H9 (cell line): ENCODE data around the gene IGFBP3. TPM values are rescaled to one million over a fixed set of nuclear protein-coding genes. Genes with fewer than 3 reads are reported as not detected.

Experiments
- DNase-seq: peaks from one replicate; pipeline ENCODE4 v3.0.0-alpha.2; 2017
- H2AFZ ChIP-seq: one replicate; pipeline ENCODE4 v1.6.1; 2013; ENCODE audit warnings: mild to moderate bottlenecking, low read length, control low read depth, moderate library complexity
- H2AK5ac ChIP-seq: 2 replicates; pipeline ENCODE4 v1.6.1; 2013; ENCODE audit warnings: low read length, control low read depth, mixed read lengths; ENCODE audit not compliant: insufficient read length
- H2BK120ac ChIP-seq: one replicate; pipeline ENCODE4 v1.6.1; 2013; ENCODE audit warnings: low read depth, mild to moderate bottlenecking, low read length, control low read depth, inconsistent platforms; ENCODE audit not compliant: poor library complexity, severe bottlenecking
- H2BK12ac ChIP-seq: 2 replicates; pipeline ENCODE4 v1.6.1; 2013; ENCODE audit warnings: low read length, control low read depth, mixed read lengths, low read depth; ENCODE audit not compliant: insufficient read length
- H2BK15ac ChIP-seq: 2 replicates; pipeline ENCODE4 v1.6.1; 2013; ENCODE audit warnings: low read depth, low read length, control low read depth
- H2BK20ac ChIP-seq: one replicate; pipeline ENCODE4 v1.6.1; 2013; ENCODE audit warnings: low read depth, mild to moderate bottlenecking, low read length, control low read depth, inconsistent platforms; ENCODE audit not compliant: poor library complexity, severe bottlenecking
- H2BK5ac ChIP-seq: 2 replicates; pipeline ENCODE4 v1.6.1; 2013; ENCODE audit warnings: low read length, control low read depth, mixed read lengths; ENCODE audit not compliant: insufficient read length
- H3K14ac ChIP-seq: 2 replicates; pipeline ENCODE4 v1.6.1; 2013; ENCODE audit warnings: low read length, control low read depth; ENCODE audit not compliant: insufficient read depth
- H3K18ac ChIP-seq: 2 replicates; pipeline ENCODE4 v1.6.1; 2013; ENCODE audit warnings: low read depth, mild to moderate bottlenecking, mixed read lengths, low read length, control low read depth; ENCODE audit not compliant: insufficient read length
- H3K23ac ChIP-seq: 2 replicates; pipeline ENCODE4 v1.6.1; 2013; ENCODE audit warnings: low read length, control low read depth, mixed read lengths, low read depth; ENCODE audit not compliant: insufficient read length
- H3K23me2 ChIP-seq: 2 replicates; pipeline ENCODE4 v1.6.1; 2013; ENCODE audit warnings: low read depth, mild to moderate bottlenecking, mixed read lengths, low read length, control low read depth; ENCODE audit not compliant: insufficient read length, poor library complexity, severe bottlenecking
- H3K27ac ChIP-seq: 2 replicates; pipeline ENCODE4 v1.5.1; 2013; ENCODE audit warnings: low read length, control low read depth, mixed read lengths, low read depth; ENCODE audit not compliant: insufficient read length
- H3K27me3 ChIP-seq: 2 replicates; pipeline ENCODE4 v1.6.1; 2013; ENCODE audit warnings: low read length, control low read depth, inconsistent platforms; ENCODE audit not compliant: insufficient read depth
- H3K4ac ChIP-seq: 2 replicates; pipeline ENCODE4 v1.6.1; 2013; ENCODE audit warnings: low read depth, mild to moderate bottlenecking, control low read depth, inconsistent platforms, low read length, moderate library complexity
- H3K4me1 ChIP-seq: 2 replicates; pipeline ENCODE4 v1.6.1; 2013; ENCODE audit warnings: low read length, control low read depth, inconsistent platforms; ENCODE audit not compliant: insufficient read depth
- H3K4me2 ChIP-seq: 2 replicates; pipeline ENCODE4 v1.6.1; 2013; ENCODE audit warnings: low read length, control low read depth, mixed read lengths; ENCODE audit not compliant: insufficient read length, insufficient read depth
- H3K56ac ChIP-seq: 2 replicates; pipeline ENCODE4 v1.6.1; 2013; ENCODE audit warnings: low read depth, mild to moderate bottlenecking, mixed read lengths, low read length, control low read depth; ENCODE audit not compliant: insufficient read length
- H3K79me1 ChIP-seq: 2 replicates; pipeline ENCODE4 v1.6.1; 2013; ENCODE audit warnings: low read depth, mild to moderate bottlenecking, moderate library complexity, low read length, control low read depth, inconsistent platforms; ENCODE audit not compliant: insufficient read depth, poor library complexity, severe bottlenecking
- H3K79me2 ChIP-seq: 2 replicates; pipeline ENCODE4 v1.6.1; 2013; ENCODE audit warnings: low read length, control low read depth, inconsistent platforms; ENCODE audit not compliant: insufficient read depth
- H3K9ac ChIP-seq: 2 replicates; pipeline ENCODE4 v1.6.1; 2013; ENCODE audit warnings: low read length, control low read depth, mixed read lengths; ENCODE audit not compliant: insufficient read length; ENCODE audit errors: extremely low read depth
- H3K9me3 ChIP-seq: one replicate; pipeline ENCODE4 v1.6.1; 2013; ENCODE audit warnings: low read depth, low read length, inconsistent platforms; ENCODE audit not compliant: control insufficient read depth
- H3T11ph ChIP-seq: one replicate; pipeline ENCODE4 v1.6.1; 2013; ENCODE audit warnings: mild to moderate bottlenecking, low read length, control low read depth, inconsistent platforms
- H4K20me1 ChIP-seq: one replicate; pipeline ENCODE4 v1.6.1; 2013; ENCODE audit not compliant: control insufficient read depth, insufficient read length, insufficient read depth
- H4K5ac ChIP-seq: 2 replicates; pipeline ENCODE4 v1.6.1; 2013; ENCODE audit warnings: low read depth, mild to moderate bottlenecking, mixed read lengths, low read length, control low read depth; ENCODE audit not compliant: insufficient read length
- H4K8ac ChIP-seq: replicated peaks from 2 replicates; pipeline ENCODE4 v1.6.1; 2013; ENCODE audit warnings: low read length, control low read depth, mixed read lengths, low read depth; ENCODE audit not compliant: insufficient read length
- H4K91ac ChIP-seq: 2 replicates; pipeline ENCODE4 v1.6.1; 2013; ENCODE audit warnings: low read depth, mild to moderate bottlenecking, moderate library complexity, mixed read lengths, low read length, control low read depth; ENCODE audit not compliant: insufficient read length
- H3K27ac Mint-ChIP-seq, 3 experiments: 2 replicates in 2 of 3; 3 replicates in 1 of 3; pipeline ENCODE4 v1.8.0; 2020 to 2021; ENCODE audit warnings: mixed read lengths in 3 of 3, mild to moderate bottlenecking in 1 of 3, moderate library complexity in 1 of 3
- H3K27me3 Mint-ChIP-seq: 2 replicates; pipeline ENCODE4 v1.8.0; 2021; ENCODE audit warnings: low read depth, mild to moderate bottlenecking, moderate library complexity, mixed read lengths
- H3K36me3 Mint-ChIP-seq, 3 experiments: 2 replicates in 2 of 3; 3 replicates in 1 of 3; pipeline ENCODE4 v1.8.0; 2020 to 2021; ENCODE audit warnings: low read depth in 3 of 3, mixed read lengths in 3 of 3; ENCODE audit not compliant: insufficient read depth in 1 of 3
- H3K4me1 Mint-ChIP-seq, 2 experiments: 2 replicates each; pipeline ENCODE4 v1.8.0; 2020; ENCODE audit warnings: mixed read lengths in 2 of 2
- H3K4me3 Mint-ChIP-seq, 2 experiments: 2 replicates in 1 of 2; 3 replicates in 1 of 2; pipeline ENCODE4 v1.8.0; 2020 to 2021; ENCODE audit warnings: mild to moderate bottlenecking in 2 of 2, mixed read lengths in 2 of 2, moderate library complexity in 1 of 2
- H3K9me3 Mint-ChIP-seq, 2 experiments: 2 replicates in 1 of 2; 3 replicates in 1 of 2; pipeline ENCODE4 v1.8.0; 2020; ENCODE audit warnings: mild to moderate bottlenecking in 2 of 2, mixed read lengths in 2 of 2, moderate library complexity in 1 of 2
- CTCF ChIP-seq: fragments of 200-600 bp; sonication (generic); conservative IDR thresholded peaks from 3 replicates; pipeline ENCODE4 v1.8.0; 2021; ENCODE audit warnings: antibody characterized with exemption, mild to moderate bottlenecking
- WGBS: extraction: QIAGEN DNeasy Blood & Tissue Kit; methylation state at CpG from one replicate; pipeline ENCODE4 v1.1.7; 2013; ENCODE audit warnings: missing lambda C conversion rate, low lambda C conversion rate, mixed read lengths; ENCODE audit not compliant: insufficient read length; ENCODE audit errors: extremely low coverage; 5-methylcytosine and 5-hydroxymethylcytosine counted together
- total RNA-seq: library from RNA; stranded (reverse); gene quantifications from 2 replicates; pipeline ENCODE4 v1.2.1, GENCODE V29; 2021

The IGFBP3 gene
- total RNA-seq, 1 experiment from 2014 or later, result 10.0 TPM

DNA sequence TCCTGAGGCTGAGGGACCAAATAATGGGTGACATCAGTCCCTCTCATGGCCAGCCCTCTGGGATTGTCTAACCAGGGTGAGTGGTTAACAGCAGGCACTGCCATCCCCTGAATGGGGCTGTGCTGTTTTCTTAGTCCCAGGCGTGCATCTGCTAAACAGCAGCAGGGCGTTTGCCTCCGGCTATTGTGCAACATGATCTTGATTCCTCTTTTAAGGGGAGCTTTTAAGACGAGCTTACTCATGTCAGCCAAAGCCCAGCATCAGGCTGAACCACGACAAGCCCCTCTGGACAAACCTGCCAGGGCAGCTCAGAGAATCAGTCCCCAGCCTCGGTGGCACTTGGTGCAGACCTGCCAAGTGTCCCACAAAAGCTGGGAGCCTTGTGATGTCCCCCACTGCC is 16.2 kb upstream of the IGFBP3 start:
- H2BK12ac ChIP-seq, result no peak overlapping the region
- H4K8ac ChIP-seq, result no peak overlapping the region
- H3K79me1 ChIP-seq, result no peaks in the 10 kb centered on the region
- peaks cover 2 to 5% (median 4%) of the 10 kb centered on the region in 3 experiments; a peak in 5 of 7 replicates for H3K36me3 Mint-ChIP-seq
- no peaks in the 10 kb centered on the region for H4K20me1 ChIP-seq
- H3K27ac Mint-ChIP-seq, result no peak overlapping the region
- H2BK15ac ChIP-seq, result no peak overlapping the region
- H3K4me1 ChIP-seq, result no peaks in the 10 kb centered on the region
- H2AFZ ChIP-seq, result no peak overlapping the region
- no peak for DNase-seq
- no peak overlapping the region for H4K5ac ChIP-seq
- no peaks in the 10 kb centered on the region for H3K9me3 ChIP-seq
- no peaks in the 10 kb centered on the region for H3K23me2 ChIP-seq
- no peak overlapping the region for H3K23ac ChIP-seq
- no peak overlapping the region for H3K4me3 Mint-ChIP-seq
- no peak overlapping the region for H3K4me2 ChIP-seq
- H3K9me3 Mint-ChIP-seq, result peaks cover 0 to 9% of the 10 kb centered on the region in 2 experiments; a peak in 4 of 5 replicates
- no peak overlapping the region for H2AK5ac ChIP-seq
- H3K4me1 Mint-ChIP-seq, result no peaks in the 10 kb centered on the region
- H3K9ac ChIP-seq, result no peak overlapping the region
- H3K56ac ChIP-seq, result no peak overlapping the region
- H3T11ph ChIP-seq, result no peak overlapping the region
- no peak overlapping the region for H3K27ac ChIP-seq
- TF ChIP-seq CTCF, result no peak
- WGBS, result no CpG with 5 or more reads among the region's 6 CpGs
- H3K4ac ChIP-seq, result no peak overlapping the region
- no peaks in the 10 kb centered on the region for H3K79me2 ChIP-seq
- H3K18ac ChIP-seq, result no peak overlapping the region
- H2BK20ac ChIP-seq, result no peak overlapping the region
- H3K14ac ChIP-seq, result no peak overlapping the region
- H2BK5ac ChIP-seq, result no peak overlapping the region
- H2BK120ac ChIP-seq, result no peak overlapping the region
- peaks cover 5% of the 10 kb centered on the region for H3K27me3 Mint-ChIP-seq
- H4K91ac ChIP-seq, result no peak overlapping the region
- H3K27me3 ChIP-seq, result no peaks in the 10 kb centered on the region
